Keratinocyte (primary cell): Measurements from ENCODE around the gene PGM2L1.

Experiments used
- CTCF ChIP-seq, 3 experiments: IDR thresholded peaks in 1 of 3; conservative IDR thresholded peaks in 1 of 3; optimal IDR thresholded peaks in 1 of 3; 2 replicates in 2 of 3; 3 replicates in 1 of 3; pipeline versions ENCODE3 to v1.5.1; 2011; ENCODE audit warnings: low read length in 3 of 3, mild to moderate bottlenecking in 3 of 3, moderate library complexity in 2 of 3, control low read depth in 1 of 3, inconsistent platforms in 1 of 3; ENCODE audit not compliant: insufficient read depth in 2 of 3; ENCODE audit errors: extremely low read depth in 1 of 3
- EZH2 ChIP-seq: IDR thresholded peaks from one replicate; pipeline ENCODE4 v1.6.1; 2012; ENCODE audit warnings: inconsistent platforms, mild to moderate bottlenecking, low read length, moderate library complexity

- TF ChIP-seq CTCF (optimal IDR thresholded peaks at IDR 0.05 in 1 of 3, IDR thresholded peaks at IDR 0.05 in 1 of 3, conservative IDR thresholded peaks at IDR 0.05 in 1 of 3; ENCODE audit: extremely low read depth in 1 of 3, insufficient read depth in 2 of 3, low read length in 3 of 3) = no peak
- TF ChIP-seq EZH2 = no peak
Observed at GRCh38 chr11:74288161-74288560, 110.1 kb downstream of the PGM2L1 start.
